HepG2 (cell line): ENCODE data around the gene ATP13A3. TPM values are rescaled to one million over a fixed set of nuclear protein-coding genes. Genes with fewer than 3 reads are reported as not detected.
A peak's percentile ranks its signal among the peaks of the same experiment; 100 is the strongest.

Experiments used
- BHLHE40 ChIP-seq: IDR thresholded peaks from 2 replicates; pipeline ENCODE4 v1.6.1; 2011; ENCODE audit warnings: low read length, improper control_type of control experiment
- FIP1L1 ChIP-seq: fragments of 200-400 bp; formaldehyde crosslinking; IDR thresholded peaks from 2 replicates; pipeline ENCODE4 v1.6.1; 2018; ENCODE audit warnings: low read depth, mild to moderate bottlenecking, low read length, moderate library complexity, borderline replicate concordance; ENCODE audit not compliant: insufficient read depth
- GFI1 ChIP-seq: sonication (generic); formaldehyde crosslinking; IDR thresholded peaks from 2 replicates; pipeline ENCODE4 v1.5.0; 2020; ENCODE audit warnings: missing genetic modification reagents, mild to moderate bottlenecking, borderline replicate concordance
- MED1 ChIP-seq: sonication (generic); formaldehyde crosslinking; IDR thresholded peaks from 2 replicates; pipeline ENCODE4 v1.4.0; 2020; ENCODE audit warnings: missing genetic modification reagents
- RXRB ChIP-seq: IDR thresholded peaks from 2 replicates; pipeline ENCODE4 v1.6.1; 2016; ENCODE audit warnings: borderline replicate concordance, missing genetic modification reagents, missing compliant biosample characterization
- SIX1 ChIP-seq: sonication (generic); formaldehyde crosslinking; IDR thresholded peaks from 2 replicates; pipeline ENCODE4 v1.4.0; 2020; ENCODE audit warnings: missing genetic modification reagents, borderline replicate concordance
- XRCC5 ChIP-seq: fragments of 200-400 bp; formaldehyde crosslinking; optimal IDR thresholded peaks from 2 replicates; pipeline ENCODE3; 2017; ENCODE audit warnings: mild to moderate bottlenecking, low read length
- ZBTB7B ChIP-seq: sonication (generic); formaldehyde crosslinking; IDR thresholded peaks from 2 replicates; pipeline ENCODE4 v1.4.0; 2020; ENCODE audit warnings: missing genetic modification reagents
- ZBTB8A ChIP-seq: sonication (generic); formaldehyde crosslinking; IDR thresholded peaks from 2 replicates; pipeline ENCODE4 v1.4.0; 2020; ENCODE audit warnings: mild to moderate bottlenecking, low read depth, missing genetic modification reagents, borderline replicate concordance
- ZEB1 ChIP-seq: IDR thresholded peaks from 2 replicates; pipeline ENCODE4 v1.6.1; 2012; ENCODE audit warnings: mild to moderate bottlenecking, low read depth, inconsistent platforms; ENCODE audit not compliant: insufficient replicate concordance
- ZNF382 ChIP-seq: sonication (generic); formaldehyde crosslinking; IDR thresholded peaks from 2 replicates; pipeline ENCODE4 v1.5.0; 2020; ENCODE audit warnings: missing genetic modification reagents, mild to moderate bottlenecking, borderline replicate concordance
- polyA plus RNA-seq, 8 experiments: library from polyadenylated mRNA; depleted of rRNA in 3 of 8; stranded (reverse) in 7 of 8; unstranded in 1 of 8; fragments of >200 nt; fragmentation: Illumina TruSeq in 4 of 8; extraction: Trizol in 4 of 8; gene quantifications; 2 replicates each; pipeline versions ENCODE4 v1.2.1 to v1.2.3, GENCODE V29; 2011 to 2016; ENCODE audit warnings: low read depth in 4 of 8, missing spikeins in 1 of 8, mixed read lengths in 1 of 8; ENCODE audit not compliant: insufficient read depth in 1 of 8
- total RNA-seq, 5 experiments: library from RNA; depleted of rRNA; stranded (reverse); fragments of >200 nt; fragmentation: Illumina TruSeq; extraction: Trizol; gene quantifications; 2 replicates each; pipeline ENCODE4 v1.2.3, GENCODE V29; 2016; ENCODE audit warnings: low read depth in 1 of 5
- TF ChIP-seq, protein P1 (sequence below): IDR thresholded peaks from 2 replicates; pipeline ENCODE4 v1.6.1; 2016
- TF ChIP-seq, protein P2 (sequence below): sonication (generic); formaldehyde crosslinking; IDR thresholded peaks from 2 replicates; pipeline ENCODE4 v1.4.0; 2020; ENCODE audit warnings: low read depth, missing genetic modification reagents
- TF ChIP-seq, protein P3 (sequence below): sonication (generic); formaldehyde crosslinking; IDR thresholded peaks from 2 replicates; pipeline ENCODE4 v1.4.0; 2020; ENCODE audit warnings: mild to moderate bottlenecking, missing genetic modification reagents
- TF ChIP-seq, protein P4 (sequence below): sonication (generic); formaldehyde crosslinking; IDR thresholded peaks from 2 replicates; pipeline ENCODE4 v1.4.0; 2020; ENCODE audit warnings: missing genetic modification reagents
- TF ChIP-seq, protein P5 (sequence below): sonication (generic); formaldehyde crosslinking; IDR thresholded peaks from 2 replicates; pipeline ENCODE4 v1.4.0; 2020; ENCODE audit warnings: missing genetic modification reagents
- TF ChIP-seq, protein P6 (sequence below): IDR thresholded peaks from 2 replicates; pipeline ENCODE4 v1.6.1; 2016; ENCODE audit warnings: mild to moderate bottlenecking

The ATP13A3 gene
- total and polyA plus RNA-seq, 2 of the 13 experiments (the other 11 are each of a cell fraction or from before 2014, with no cell fraction given), result 44.9 to 80.8 TPM

- 0 out of 2 replicates have a peak, but pooled peaks have one; percentile 30 for TF ChIP-seq GFI1 (CRISPR knock-in tag)
- TF ChIP-seq BHLHE40, result 0 out of 2 replicates have a peak, but pooled peaks have one; percentile 5
- TF ChIP-seq ZBTB8A, result no peak
- no peak for TF ChIP-seq ZNF382 (CRISPR knock-in tag)
- TF ChIP-seq XRCC5, result peak; percentile 11
- TF ChIP-seq, protein P1, sequence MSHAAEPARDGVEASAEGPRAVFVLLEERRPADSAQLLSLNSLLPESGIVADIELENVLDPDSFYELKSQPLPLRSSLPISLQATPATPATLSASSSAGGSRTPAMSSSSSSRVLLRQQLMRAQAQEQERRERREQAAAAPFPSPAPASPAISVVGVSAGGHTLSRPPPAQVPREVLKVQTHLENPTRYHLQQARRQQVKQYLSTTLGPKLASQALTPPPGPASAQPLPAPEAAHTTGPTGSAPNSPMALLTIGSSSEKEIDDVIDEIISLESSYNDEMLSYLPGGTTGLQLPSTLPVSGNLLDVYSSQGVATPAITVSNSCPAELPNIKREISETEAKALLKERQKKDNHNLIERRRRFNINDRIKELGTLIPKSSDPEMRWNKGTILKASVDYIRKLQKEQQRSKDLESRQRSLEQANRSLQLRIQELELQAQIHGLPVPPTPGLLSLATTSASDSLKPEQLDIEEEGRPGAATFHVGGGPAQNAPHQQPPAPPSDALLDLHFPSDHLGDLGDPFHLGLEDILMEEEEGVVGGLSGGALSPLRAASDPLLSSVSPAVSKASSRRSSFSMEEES, result no peak
- peak; percentile 85; the same call in 1 of the 2 replicates for TF ChIP-seq RXRB (CRISPR knock-in tag)
- TF ChIP-seq FIP1L1, result no peak
- TF ChIP-seq, protein P2, sequence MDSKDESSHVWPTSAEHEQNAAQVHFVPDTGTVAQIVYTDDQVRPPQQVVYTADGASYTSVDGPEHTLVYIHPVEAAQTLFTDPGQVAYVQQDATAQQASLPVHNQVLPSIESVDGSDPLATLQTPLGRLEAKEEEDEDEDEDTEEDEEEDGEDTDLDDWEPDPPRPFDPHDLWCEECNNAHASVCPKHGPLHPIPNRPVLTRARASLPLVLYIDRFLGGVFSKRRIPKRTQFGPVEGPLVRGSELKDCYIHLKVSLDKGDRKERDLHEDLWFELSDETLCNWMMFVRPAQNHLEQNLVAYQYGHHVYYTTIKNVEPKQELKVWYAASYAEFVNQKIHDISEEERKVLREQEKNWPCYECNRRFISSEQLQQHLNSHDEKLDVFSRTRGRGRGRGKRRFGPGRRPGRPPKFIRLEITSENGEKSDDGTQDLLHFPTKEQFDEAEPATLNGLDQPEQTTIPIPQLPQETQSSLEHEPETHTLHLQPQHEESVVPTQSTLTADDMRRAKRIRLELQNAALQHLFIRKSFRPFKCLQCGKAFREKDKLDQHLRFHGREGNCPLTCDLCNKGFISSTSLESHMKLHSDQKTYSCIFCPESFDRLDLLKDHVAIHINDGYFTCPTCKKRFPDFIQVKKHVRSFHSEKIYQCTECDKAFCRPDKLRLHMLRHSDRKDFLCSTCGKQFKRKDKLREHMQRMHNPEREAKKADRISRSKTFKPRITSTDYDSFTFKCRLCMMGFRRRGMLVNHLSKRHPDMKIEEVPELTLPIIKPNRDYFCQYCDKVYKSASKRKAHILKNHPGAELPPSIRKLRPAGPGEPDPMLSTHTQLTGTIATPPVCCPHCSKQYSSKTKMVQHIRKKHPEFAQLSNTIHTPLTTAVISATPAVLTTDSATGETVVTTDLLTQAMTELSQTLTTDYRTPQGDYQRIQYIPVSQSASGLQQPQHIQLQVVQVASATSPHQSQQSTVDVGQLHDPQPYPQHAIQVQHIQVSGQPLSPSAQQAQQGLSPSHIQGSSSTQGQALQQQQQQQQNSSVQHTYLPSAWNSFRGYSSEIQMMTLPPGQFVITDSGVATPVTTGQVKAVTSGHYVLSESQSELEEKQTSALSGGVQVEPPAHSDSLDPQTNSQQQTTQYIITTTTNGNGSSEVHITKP, result peak; percentile 90; the same call in 1 of the 2 replicates
- TF ChIP-seq, protein P3, sequence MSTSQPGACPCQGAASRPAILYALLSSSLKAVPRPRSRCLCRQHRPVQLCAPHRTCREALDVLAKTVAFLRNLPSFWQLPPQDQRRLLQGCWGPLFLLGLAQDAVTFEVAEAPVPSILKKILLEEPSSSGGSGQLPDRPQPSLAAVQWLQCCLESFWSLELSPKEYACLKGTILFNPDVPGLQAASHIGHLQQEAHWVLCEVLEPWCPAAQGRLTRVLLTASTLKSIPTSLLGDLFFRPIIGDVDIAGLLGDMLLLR (CRISPR knock-in tag), result no peak
- peak; percentile 46; the same call in 1 of the 2 replicates for TF ChIP-seq MED1 (CRISPR knock-in tag)
- peak; percentile 100 for TF ChIP-seq ZEB1
- TF ChIP-seq, protein P4, sequence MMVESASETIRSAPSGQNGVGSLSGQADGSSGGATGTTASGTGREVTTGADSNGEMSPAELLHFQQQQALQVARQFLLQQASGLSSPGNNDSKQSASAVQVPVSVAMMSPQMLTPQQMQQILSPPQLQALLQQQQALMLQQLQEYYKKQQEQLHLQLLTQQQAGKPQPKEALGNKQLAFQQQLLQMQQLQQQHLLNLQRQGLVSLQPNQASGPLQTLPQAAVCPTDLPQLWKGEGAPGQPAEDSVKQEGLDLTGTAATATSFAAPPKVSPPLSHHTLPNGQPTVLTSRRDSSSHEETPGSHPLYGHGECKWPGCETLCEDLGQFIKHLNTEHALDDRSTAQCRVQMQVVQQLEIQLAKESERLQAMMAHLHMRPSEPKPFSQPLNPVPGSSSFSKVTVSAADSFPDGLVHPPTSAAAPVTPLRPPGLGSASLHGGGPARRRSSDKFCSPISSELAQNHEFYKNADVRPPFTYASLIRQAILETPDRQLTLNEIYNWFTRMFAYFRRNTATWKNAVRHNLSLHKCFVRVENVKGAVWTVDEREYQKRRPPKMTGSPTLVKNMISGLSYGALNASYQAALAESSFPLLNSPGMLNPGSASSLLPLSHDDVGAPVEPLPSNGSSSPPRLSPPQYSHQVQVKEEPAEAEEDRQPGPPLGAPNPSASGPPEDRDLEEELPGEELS (CRISPR knock-in tag), result peak; percentile 60; the same call in 1 of the 2 replicates
- TF ChIP-seq ZBTB7B (CRISPR knock-in tag), result no peak
- TF ChIP-seq, protein P5, sequence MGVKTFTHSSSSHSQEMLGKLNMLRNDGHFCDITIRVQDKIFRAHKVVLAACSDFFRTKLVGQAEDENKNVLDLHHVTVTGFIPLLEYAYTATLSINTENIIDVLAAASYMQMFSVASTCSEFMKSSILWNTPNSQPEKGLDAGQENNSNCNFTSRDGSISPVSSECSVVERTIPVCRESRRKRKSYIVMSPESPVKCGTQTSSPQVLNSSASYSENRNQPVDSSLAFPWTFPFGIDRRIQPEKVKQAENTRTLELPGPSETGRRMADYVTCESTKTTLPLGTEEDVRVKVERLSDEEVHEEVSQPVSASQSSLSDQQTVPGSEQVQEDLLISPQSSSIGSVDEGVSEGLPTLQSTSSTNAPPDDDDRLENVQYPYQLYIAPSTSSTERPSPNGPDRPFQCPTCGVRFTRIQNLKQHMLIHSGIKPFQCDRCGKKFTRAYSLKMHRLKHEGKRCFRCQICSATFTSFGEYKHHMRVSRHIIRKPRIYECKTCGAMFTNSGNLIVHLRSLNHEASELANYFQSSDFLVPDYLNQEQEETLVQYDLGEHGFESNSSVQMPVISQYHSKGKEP (CRISPR knock-in tag), result no peak
- TF ChIP-seq, protein P6, sequence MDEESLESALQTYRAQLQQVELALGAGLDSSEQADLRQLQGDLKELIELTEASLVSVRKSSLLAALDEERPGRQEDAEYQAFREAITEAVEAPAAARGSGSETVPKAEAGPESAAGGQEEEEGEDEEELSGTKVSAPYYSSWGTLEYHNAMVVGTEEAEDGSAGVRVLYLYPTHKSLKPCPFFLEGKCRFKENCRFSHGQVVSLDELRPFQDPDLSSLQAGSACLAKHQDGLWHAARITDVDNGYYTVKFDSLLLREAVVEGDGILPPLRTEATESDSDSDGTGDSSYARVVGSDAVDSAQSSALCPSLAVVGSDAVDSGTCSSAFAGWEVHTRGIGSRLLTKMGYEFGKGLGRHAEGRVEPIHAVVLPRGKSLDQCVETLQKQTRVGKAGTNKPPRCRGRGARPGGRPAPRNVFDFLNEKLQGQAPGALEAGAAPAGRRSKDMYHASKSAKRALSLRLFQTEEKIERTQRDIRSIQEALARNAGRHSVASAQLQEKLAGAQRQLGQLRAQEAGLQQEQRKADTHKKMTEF (CRISPR knock-in tag), result 0 out of 2 replicates have a peak, but pooled peaks have one; percentile 32
- peak; percentile 78; the same call in 1 of the 2 replicates for TF ChIP-seq SIX1 (CRISPR knock-in tag)
Measured at GRCh38 chr3:194512895-194513601, 26.2 kb upstream of the ATP13A3 start (continued).
